OCI-LY3 (cell line): ENCODE measurements around the gene NINL.

Source experiments
- H2AFZ ChIP-seq: fragments of 200-600, 300-600 bp; shearing (Covaris generic); 2 replicates; pipeline ENCODE4 v1.6.0; 2014; ENCODE audit warnings: antibody characterized with exemption, low read depth, low read length
- H3K27ac ChIP-seq: fragments of 200-600, 300-600 bp; sonication (generic); 2 replicates; pipeline ENCODE4 v1.5.1; 2014; ENCODE audit warnings: mild to moderate bottlenecking, low read length, moderate library complexity, mixed read lengths
- H3K27me3 ChIP-seq: fragments of 200-600, 300-600 bp; sonication (generic); 2 replicates; pipeline ENCODE4 v1.6.1; 2014; ENCODE audit warnings: low read depth, low read length, mixed read lengths
- H3K36me3 ChIP-seq: fragments of 200-600, 300-600 bp; sonication (generic); replicated peaks from 2 replicates; pipeline ENCODE3; 2014; ENCODE audit warnings: low read depth, low read length, mixed read lengths
- H3K4me1 ChIP-seq: fragments of 300-600, 200-600 bp; sonication (generic); 2 replicates; pipeline ENCODE4 v1.6.1; 2014; ENCODE audit warnings: low read length, mixed read lengths
- H3K4me2 ChIP-seq: fragments of 200-600, 300-600 bp; sonication (generic); 2 replicates; pipeline ENCODE4 v1.6.1; 2014; ENCODE audit warnings: low read length, mixed read lengths
- H3K4me3 ChIP-seq: fragments of 300-600, 200-600 bp; sonication (generic); 2 replicates; pipeline ENCODE4 v1.5.1; 2014; ENCODE audit warnings: antibody characterized with exemption, mild to moderate bottlenecking, low read length, moderate library complexity
- H3K79me2 ChIP-seq: fragments of 300-600, 200-600 bp; shearing (Covaris generic); 2 replicates; pipeline ENCODE4 v1.6.1; 2014; ENCODE audit warnings: mild to moderate bottlenecking, low read length, mixed read lengths
- H3K9ac ChIP-seq: fragments of 300-600, 200-600 bp; shearing (Covaris generic); 2 replicates; pipeline ENCODE4 v1.6.0; 2014; ENCODE audit warnings: mild to moderate bottlenecking, low read length, moderate library complexity
- H3K9me3 ChIP-seq: fragments of 200-600, 300-600 bp; shearing (Covaris generic); 2 replicates; pipeline ENCODE4 v1.6.1; 2014; ENCODE audit warnings: low read length, mixed read lengths; ENCODE audit not compliant: insufficient read depth
- H4K20me1 ChIP-seq: fragments of 200-600, 300-600 bp; sonication (generic); 2 replicates; pipeline ENCODE4 v1.6.1; 2016; ENCODE audit warnings: low read length, mixed read lengths; ENCODE audit not compliant: insufficient read depth
- CTCF ChIP-seq: fragments of 200-600, 300-600 bp; sonication (generic); IDR thresholded peaks from 2 replicates; pipeline ENCODE4 v1.5.1; 2014; ENCODE audit warnings: antibody characterized with exemption, low read length, low read depth
- EZH2phosphoT487 ChIP-seq: fragments of 200-600 bp; shearing (Covaris generic); IDR thresholded peaks from 2 replicates; pipeline ENCODE4 v1.6.1; 2018; ENCODE audit warnings: antibody characterized with exemption, mixed run types, low read depth

NINL gene

GRCh38 chr20:25622450-25623224, 37.3 kb upstream of the NINL start:
- Histone ChIP-seq H3K27ac (no peak overlapping the region), H3K4me3 (peak overlapping the region; percentile 85), H3K4me1 (peaks cover 24% of the 10 kb centered on the region), H4K20me1 (peaks cover 5% of the 10 kb centered on the region; the same call in 1 of the 2 replicates), H3K79me2 (peaks cover 62% of the 10 kb centered on the region), H3K9me3 (no peaks in the 10 kb centered on the region), H3K27me3 (no peaks in the 10 kb centered on the region), H3K36me3 (peaks cover 14% of the 10 kb centered on the region), H3K9ac (peak overlapping the region; percentile 94), H3K4me2 (peak overlapping the region; percentile 95), H2AFZ (peak overlapping the region; percentile 62)
- TF ChIP-seq CTCF = no peak
- no peak for TF ChIP-seq EZH2phosphoT487

GRCh38 chr20:25622049-25622448, 36.7 kb upstream of the NINL start:
- no peak for TF ChIP-seq EZH2phosphoT487
- TF ChIP-seq CTCF = no peak
- Histone ChIP-seq H3K27ac (no peak overlapping the region), H3K9ac (no peak overlapping the region), H3K36me3 (peaks cover 14% of the 10 kb centered on the region), H2AFZ (no peak overlapping the region), H3K4me3 (peak overlapping the region; percentile 85; the same call in 1 of the 2 replicates), H3K9me3 (no peaks in the 10 kb centered on the region), H3K4me2 (peak overlapping the region; percentile 95; the same call in 1 of the 2 replicates), H3K4me1 (peaks cover 24% of the 10 kb centered on the region), H4K20me1 (peaks cover 5% of the 10 kb centered on the region; the same call in 1 of the 2 replicates), H3K79me2 (peaks cover 64% of the 10 kb centered on the region), H3K27me3 (no peaks in the 10 kb centered on the region)

GRCh38 chr20:25619514-25619913, 34.2 kb upstream of the NINL start:
- H3K9me3 ChIP-seq = no peaks in the 10 kb centered on the region
- TF ChIP-seq CTCF = no peak
- no peak for TF ChIP-seq EZH2phosphoT487
- H2AFZ ChIP-seq = no peak overlapping the region
- H3K36me3 ChIP-seq = peaks cover 14% of the 10 kb centered on the region
- H4K20me1 ChIP-seq = peaks cover 5% of the 10 kb centered on the region; the same call in 1 of the 2 replicates
- H3K79me2 ChIP-seq = peaks cover 59% of the 10 kb centered on the region
- no peak overlapping the region for H3K27ac ChIP-seq
- H3K4me1 ChIP-seq = peaks cover 18% of the 10 kb centered on the region
- peak overlapping the region; percentile 23; the same call in 1 of the 2 replicates for H3K4me2 ChIP-seq
- no peaks in the 10 kb centered on the region for H3K27me3 ChIP-seq
- no peak overlapping the region for H3K9ac ChIP-seq
- no peak overlapping the region for H3K4me3 ChIP-seq

- Histone ChIP-seq H3K9ac (no peak overlapping the region), H3K4me2 (no peak overlapping the region), H3K36me3 (peaks cover 5% of the 10 kb centered on the region), H3K79me2 (no peaks in the 10 kb centered on the region; the same call in 1 of the 2 replicates), H3K27ac (no peak overlapping the region), H2AFZ (no peak overlapping the region), H4K20me1 (peaks cover 6% of the 10 kb centered on the region; the same call in 1 of the 2 replicates), H3K27me3 (no peaks in the 10 kb centered on the region), H3K9me3 (no peaks in the 10 kb centered on the region), H3K4me1 (peaks cover 4% of the 10 kb centered on the region; the same call in 1 of the 2 replicates), H3K4me3 (no peak overlapping the region)
- TF ChIP-seq CTCF (no peak), EZH2phosphoT487 (no peak)
Observed at GRCh38 chr20:25608774-25609173, 23.4 kb upstream of the NINL start.
